GM12874 (cell line): ENCODE data around the gene GRAMD1B.

Experiments
- CTCF ChIP-seq: IDR thresholded peaks from 2 replicates; pipeline ENCODE4 v1.5.1; 2011; ENCODE audit warnings: low read depth, mild to moderate bottlenecking, control low read depth, low read length, moderate library complexity; ENCODE audit not compliant: insufficient read depth

GRAMD1B gene

GRCh38 chr11:123590296-123590912 is 160.3 kb downstream of the GRAMD1B start:
- no peak for TF ChIP-seq CTCF

GRCh38 chr11:123593570-123593969 is 163.5 kb downstream of the GRAMD1B start:
- no peak for TF ChIP-seq CTCF

- TF ChIP-seq CTCF, result no peak
Measured at GRCh38 chr11:123594188-123594901, 164.3 kb downstream of the GRAMD1B start.

- no peak for TF ChIP-seq CTCF
Measured at GRCh38 chr11:123594921-123595320, 164.9 kb downstream of the GRAMD1B start.

- no peak for TF ChIP-seq CTCF
Measured at GRCh38 chr11:123597859-123598258, 167.8 kb downstream of the GRAMD1B start.

- no peak for TF ChIP-seq CTCF
Measured at GRCh38 chr11:123601136-123601535, 171.1 kb downstream of the GRAMD1B start.

GRCh38 chr11:123601743-123602142 is 171.7 kb downstream of the GRAMD1B start:
- no peak for TF ChIP-seq CTCF
